Endothelial cell of umbilical vein (primary cell): ENCODE results near the gene OSBPL1A. TPM values are rescaled to one million over a fixed set of nuclear protein-coding genes. Genes with fewer than 3 reads are reported as not detected.
A peak's percentile ranks its signal among the peaks of the same experiment; 100 is the strongest.

Experiments
- BruUV-seq: library from RNA; stranded (reverse); fragments of 400-500 nt; replicated peaks from 2 replicates; lab custom pipeline; 2021; lab: Mats Ljungman, UMichigan
- CTCF ChIA-PET: fragments of 300-600, 350-600 bp; sonication (Branson Sonifier 250); formaldehyde crosslinking; loops from one replicate; lab custom pipeline; 2021; ENCODE audit warnings: antibody characterized with exemption, inconsistent platforms; lab: Charles Lee
- POLR2A ChIA-PET: fragments of 300-600, 350-600 bp; sonication (Branson Sonifier 250); formaldehyde crosslinking; loops from one replicate; lab custom pipeline; 2021; ENCODE audit warnings: antibody characterized with exemption, inconsistent platforms; lab: Charles Lee
- DNase-seq: peaks from one replicate; pipeline ENCODE4 v3.0.0-alpha.2; 2011; ENCODE audit warnings: low read depth, low spot score
- FAIRE-seq: peaks from 2 replicates; lab custom pipeline; 2011; peaks lifted over from hg19 to GRCh38; lab: Jason Lieb, UNC
- H2AFZ ChIP-seq: 2 replicates; pipeline ENCODE4 v1.6.0; 2012; ENCODE audit warnings: low read depth, low read length, control low read depth, inconsistent platforms
- H3K27ac ChIP-seq: 2 replicates; pipeline ENCODE4 v1.5.1; 2011; ENCODE audit warnings: low read depth, mild to moderate bottlenecking, control low read depth, low read length, moderate library complexity; ENCODE audit not compliant: insufficient read depth
- H3K27me3 ChIP-seq, 2 experiments: 2 replicates each; pipeline versions ENCODE4 v1.6.0 to v1.6.1; 2011; ENCODE audit warnings: low read length in 2 of 2, mixed read lengths in 1 of 2; ENCODE audit not compliant: control insufficient read depth in 2 of 2, insufficient read depth in 2 of 2
- H3K36me3 ChIP-seq, 2 experiments: 2 replicates in 1 of 2; 3 replicates in 1 of 2; pipeline ENCODE4 v1.5.1; 2011; ENCODE audit warnings: low read length in 2 of 2, mild to moderate bottlenecking in 1 of 2, moderate library complexity in 1 of 2; ENCODE audit not compliant: control insufficient read depth in 2 of 2, insufficient read depth in 2 of 2; ENCODE audit errors: extremely low read depth in 1 of 2
- H3K4me1 ChIP-seq: 3 replicates; pipeline ENCODE4 v1.5.1; 2011; ENCODE audit warnings: mild to moderate bottlenecking, low read length; ENCODE audit not compliant: control insufficient read depth, insufficient read depth; ENCODE audit errors: extremely low read depth
- H3K4me2 ChIP-seq: 2 replicates; pipeline ENCODE4 v1.6.1; 2011; ENCODE audit warnings: low read length, control low read depth, mixed read lengths; ENCODE audit not compliant: insufficient read depth
- H3K4me3 ChIP-seq, 3 experiments: fragments of 200-600 bp in 1 of 3; sonication (generic), shearing (Covaris generic) in 1 of 3; replicated peaks in 1 of 3; 2 replicates each; pipeline ENCODE4 v1.5.1; 2011 to 2016; ENCODE audit warnings: control low read depth in 3 of 3, low read length in 3 of 3, mild to moderate bottlenecking in 2 of 3, inconsistent platforms in 1 of 3, low read depth in 1 of 3, moderate library complexity in 1 of 3; ENCODE audit not compliant: insufficient read depth in 1 of 3
- H3K79me2 ChIP-seq: 2 replicates; pipeline ENCODE4 v1.6.0; 2012; ENCODE audit warnings: low read length, inconsistent platforms; ENCODE audit not compliant: control insufficient read depth, insufficient read depth
- H3K9ac ChIP-seq: replicated peaks from 2 replicates; pipeline ENCODE3; 2011; ENCODE audit warnings: low read length, control low read depth; ENCODE audit not compliant: insufficient read depth; ENCODE audit errors: extremely low read depth
- H3K9me1 ChIP-seq: replicated peaks from 3 replicates; pipeline ENCODE4 v1.6.0; 2011; ENCODE audit warnings: mild to moderate bottlenecking, low read length; ENCODE audit not compliant: control insufficient read depth, insufficient read depth; ENCODE audit errors: extremely low read depth
- H3K9me3 ChIP-seq: replicated peaks from 2 replicates; pipeline ENCODE4 v1.5.1; 2012; ENCODE audit warnings: low read length, inconsistent platforms; ENCODE audit not compliant: control insufficient read depth, insufficient read depth
- H4K20me1 ChIP-seq: replicated peaks from 2 replicates; pipeline ENCODE3; 2011; ENCODE audit warnings: mild to moderate bottlenecking, low read length; ENCODE audit not compliant: control insufficient read depth, insufficient read depth; ENCODE audit errors: extremely low read depth
- CTCF ChIP-seq, 2 donors: IDR thresholded peaks; 1 replicate in 1 of 2; 2 replicates in 1 of 2; pipeline ENCODE4 v1.5.1; 2011; ENCODE audit warnings: low read length in 2 of 2, mild to moderate bottlenecking in 2 of 2, moderate library complexity in 2 of 2, control low read depth in 1 of 2, inconsistent platforms in 1 of 2, low read depth in 1 of 2; ENCODE audit not compliant: insufficient read depth in 1 of 2; ENCODE audit errors: extremely low read depth in 1 of 2
- EZH2 ChIP-seq: IDR thresholded peaks from 2 replicates; pipeline ENCODE4 v1.6.1; 2012; ENCODE audit warnings: borderline replicate concordance, low read depth, mild to moderate bottlenecking, moderate library complexity, low read length, inconsistent platforms; ENCODE audit not compliant: severe bottlenecking
- FOS ChIP-seq: IDR thresholded peaks from 2 replicates; pipeline ENCODE4 v1.6.1; 2011; ENCODE audit warnings: mild to moderate bottlenecking, low read length, moderate library complexity, borderline replicate concordance; ENCODE audit not compliant: insufficient read depth
- GATA2 ChIP-seq: IDR thresholded peaks from 2 replicates; pipeline ENCODE4 v1.7.0; 2011; ENCODE audit warnings: low read depth, mild to moderate bottlenecking, moderate library complexity, mixed read lengths, low read length; ENCODE audit not compliant: insufficient read length, insufficient read depth
- JUN ChIP-seq: IDR thresholded peaks from 2 replicates; pipeline ENCODE4 v1.6.1; 2011; ENCODE audit warnings: borderline replicate concordance, low read depth; ENCODE audit not compliant: insufficient read length, insufficient read depth
- MAX ChIP-seq: IDR thresholded peaks from 2 replicates; pipeline ENCODE4 v1.6.1; 2011; ENCODE audit not compliant: insufficient read depth, insufficient read length
- MYC ChIP-seq: IDR thresholded peaks from one replicate; pipeline ENCODE4 v1.6.1; 2011; ENCODE audit warnings: mild to moderate bottlenecking, low read depth, low read length
- POLR2A ChIP-seq: IDR thresholded peaks from 2 replicates; pipeline ENCODE4 v1.6.1; 2012; ENCODE audit warnings: low read depth, mild to moderate bottlenecking, control low read depth, low read length
- POLR2AphosphoS5 ChIP-seq: IDR thresholded peaks from 2 replicates; pipeline ENCODE4 v1.6.1; 2012; ENCODE audit warnings: low read depth, mild to moderate bottlenecking, control low read depth, low read length, moderate library complexity; ENCODE audit not compliant: insufficient read depth
- dilution Hi-C: fragments of 300-500 bp; cut with MboI; formaldehyde crosslinking; loops from one replicate; pipeline ENCODE4 v1.15.0; 2019; ENCODE audit warnings: low sequenced_read_pairs; ENCODE audit not compliant: extremely low pct_ligation_motif_present
- intact Hi-C: fragments of 100-400 bp; cut with micrococcal nuclease; formaldehyde crosslinking; loops from one replicate; pipeline ENCODE4 v1.10.0; 2022
- polyA plus RNA-seq, 4 experiments: library from polyadenylated mRNA; depleted of rRNA in 3 of 4; stranded (reverse) in 3 of 4; unstranded in 1 of 4; fragments of >200 nt; gene quantifications; 2 replicates each; pipeline versions ENCODE4 v1.2.1 to v1.2.3, GENCODE V29; 2011 to 2012; ENCODE audit warnings: missing spikeins in 1 of 4
- total RNA-seq: library from RNA; stranded (reverse); gene quantifications from 2 replicates; pipeline ENCODE4 v1.2.3, GENCODE V29; 2021

The OSBPL1A gene
- total and polyA plus RNA-seq, 2 donors (not counting 3 experiments of a cell fraction or from before 2014, with no cell fraction given), result 6.4 to 16.5 TPM

- intact Hi-C loops (no loop called here), dilution Hi-C loops (no loop called here)
- no peak overlapping the region for H3K9ac ChIP-seq
- no peak for TF ChIP-seq MYC
- no peak for TF ChIP-seq POLR2A
- TF ChIP-seq FOS, result peak; percentile 56
- TF ChIP-seq JUN, result peak; percentile 68
- no peak for TF ChIP-seq MAX
- no peak for TF ChIP-seq EZH2
- no peak for TF ChIP-seq CTCF (IDR thresholded peaks at IDR 0.05; ENCODE audit: extremely low read depth in 1 of 2, insufficient read depth in 1 of 2, low read depth in 1 of 2, low read length in 2 of 2)
- TF ChIP-seq POLR2AphosphoS5, result peak; percentile 28
- no peak for TF ChIP-seq GATA2
- no peaks in the 10 kb centered on the region for H3K27me3 ChIP-seq
- H3K36me3 ChIP-seq, result no peaks in the 10 kb centered on the region
- FAIRE-seq (peak; percentile 8), DNase-seq (peak; percentile 55)
- H2AFZ ChIP-seq, result no peak overlapping the region
- H3K4me2 ChIP-seq, result no peak overlapping the region
- no peaks in the 10 kb centered on the region for H3K9me1 ChIP-seq
- no TSS peak for BruUV-seq
- H3K4me3 ChIP-seq, result no peak overlapping the region
- POLR2A ChIA-PET, result no interaction called here
- H3K4me1 ChIP-seq, result peaks cover 12% of the 10 kb centered on the region
- H3K79me2 ChIP-seq, result no peaks in the 10 kb centered on the region
- no peaks in the 10 kb centered on the region for H3K9me3 ChIP-seq
- H3K27ac ChIP-seq, result peak overlapping the region; percentile 18
- no peaks in the 10 kb centered on the region for H4K20me1 ChIP-seq
- CTCF ChIA-PET, result interaction anchor here (1.0 to 1.7 kb wide), 3 partner anchors 9 to 36 kb away, joined by 4 to 13 read pairs (median 4); no protein-coding TSS in a partner anchor
Observed at GRCh38 chr18:24212939-24213338, 184.7 kb downstream of the OSBPL1A start.
